WTC11 (cell line): ENCODE results near the gene FCER1G. TPM values are rescaled to one million over a fixed set of nuclear protein-coding genes. Genes with fewer than 3 reads are reported as not detected.

Source experiments
- ATAC-seq: fragments of 200-7000 bp; cut with Tn5 transposase; 2 replicates; pipeline ENCODE4 v1.10.0; 2021; ENCODE audit warnings: mild to moderate bottlenecking, moderate library complexity
- CTCF ChIA-PET: fragments of 300-600 bp; sonication (Branson Sonifier 250); formaldehyde crosslinking; loops from one replicate; lab custom pipeline; 2021; ENCODE audit warnings: antibody characterized with exemption; lab: Charles Lee
- POLR2A ChIA-PET: fragments of 350-600 bp; sonication (Branson Sonifier 250); formaldehyde crosslinking; loops from one replicate; lab custom pipeline; 2021; ENCODE audit warnings: antibody characterized with exemption; lab: Charles Lee
- DNase-seq: peaks from one replicate; pipeline ENCODE4 v3.0.0; 2021; ENCODE audit warnings: low spot score
- H3K27ac Mint-ChIP-seq: 2 replicates; pipeline ENCODE4 v1.8.0; 2021; ENCODE audit warnings: mixed read lengths
- H3K27me3 Mint-ChIP-seq: 2 replicates; pipeline ENCODE4 v1.8.0; 2021; ENCODE audit warnings: low read depth, mild to moderate bottlenecking, moderate library complexity, mixed read lengths
- H3K36me3 Mint-ChIP-seq: 2 replicates; pipeline ENCODE4 v1.8.0; 2021; ENCODE audit warnings: mixed read lengths
- H3K4me1 Mint-ChIP-seq: 2 replicates; pipeline ENCODE4 v1.8.0; 2022; ENCODE audit warnings: mixed read lengths
- H3K4me3 Mint-ChIP-seq: 2 replicates; pipeline ENCODE4 v1.8.0; 2021; ENCODE audit warnings: mild to moderate bottlenecking, moderate library complexity, mixed read lengths
- H3K9me3 Mint-ChIP-seq: 2 replicates; pipeline ENCODE4 v1.8.0; 2021; ENCODE audit warnings: mixed read lengths
- AFF4 ChIP-seq: sonication (generic); formaldehyde crosslinking; IDR thresholded peaks from 2 replicates; pipeline ENCODE4 v1.8.1; 2023; ENCODE audit warnings: mild to moderate bottlenecking, missing genetic modification reagents, borderline replicate concordance
- CBFB ChIP-seq: sonication (generic); formaldehyde crosslinking; IDR thresholded peaks from 2 replicates; pipeline ENCODE4 v1.8.1; 2022; ENCODE audit warnings: mild to moderate bottlenecking, low read depth, missing genetic modification reagents
- CTCF ChIP-seq: fragments of 200-600 bp; IDR thresholded peaks from 2 replicates; pipeline ENCODE4 v1.8.0; 2022; ENCODE audit warnings: antibody characterized with exemption
- ETV6 ChIP-seq: sonication (generic); formaldehyde crosslinking; IDR thresholded peaks from 2 replicates; pipeline ENCODE4 v1.8.1; 2022; ENCODE audit warnings: mild to moderate bottlenecking, missing genetic modification reagents
- FOXP4 ChIP-seq: sonication (generic); formaldehyde crosslinking; IDR thresholded peaks from 2 replicates; pipeline ENCODE4 v1.8.0; 2022; ENCODE audit warnings: mild to moderate bottlenecking, missing genetic modification reagents
- HMGA2 ChIP-seq: fragments of 250-450 bp; sonication (Bioruptor Pico); IDR thresholded peaks from 2 replicates; pipeline ENCODE4 v1.4.0; 2021; ENCODE audit warnings: mild to moderate bottlenecking, moderate library complexity
- MXD4 ChIP-seq: fragments of 250-450 bp; sonication (Bioruptor Pico); IDR thresholded peaks from 2 replicates; pipeline ENCODE4 v1.8.0; 2021; ENCODE audit warnings: mild to moderate bottlenecking, moderate library complexity, borderline replicate concordance
- OVOL2 ChIP-seq: fragments of 250-450 bp; sonication (Bioruptor Pico); IDR thresholded peaks from 2 replicates; pipeline ENCODE4 v1.9.0; 2021; ENCODE audit warnings: mild to moderate bottlenecking, borderline replicate concordance
- PREB ChIP-seq: sonication (generic); formaldehyde crosslinking; IDR thresholded peaks from 2 replicates; pipeline ENCODE4 v1.8.1; 2022; ENCODE audit warnings: mild to moderate bottlenecking, missing genetic modification reagents, moderate library complexity, borderline replicate concordance
- RELA ChIP-seq: sonication (generic); formaldehyde crosslinking; IDR thresholded peaks from 2 replicates; pipeline ENCODE4 v1.8.1; 2022; ENCODE audit warnings: missing genetic modification reagents, mild to moderate bottlenecking, borderline replicate concordance
- SP1 ChIP-seq: sonication (generic); formaldehyde crosslinking; conservative IDR thresholded peaks from 2 replicates; pipeline ENCODE4 v1.8.1; 2022; ENCODE audit warnings: missing genetic modification reagents
- ZBTB43 ChIP-seq: sonication (generic); formaldehyde crosslinking; IDR thresholded peaks from 2 replicates; pipeline ENCODE4 v1.8.1; 2023; ENCODE audit warnings: mild to moderate bottlenecking, missing genetic modification reagents
- total RNA-seq: library from RNA; stranded (reverse); gene quantifications from 3 replicates; pipeline ENCODE4 v1.2.3, GENCODE V29; 2021

FCER1G gene
- total RNA-seq, 1 experiment from 2014 or later: 0.85 TPM

- no peak for ATAC-seq
- H3K27ac Mint-ChIP-seq: peak overlapping the region; percentile 67
- DNase-seq: no peak
- H3K9me3 Mint-ChIP-seq: no peaks in the 10 kb centered on the region
- peaks cover 10% of the 10 kb centered on the region for H3K36me3 Mint-ChIP-seq
- TF ChIP-seq ZBTB43 (CRISPR knock-in tag) (no peak), CBFB (CRISPR knock-in tag) (no peak), FOXP4 (CRISPR knock-in tag) (no peak), SP1 (CRISPR knock-in tag) (no peak), ETV6 (CRISPR knock-in tag) (no peak), MXD4 (CRISPR knock-in tag) (no peak)
- peaks cover 28% of the 10 kb centered on the region for H3K4me1 Mint-ChIP-seq
- H3K4me3 Mint-ChIP-seq: peak overlapping the region; percentile 100
- POLR2A ChIA-PET: interaction anchor here (1.7 to 2.2 kb wide), 2 partner anchors 79 to 163 kb away, joined by 7 to 18 read pairs; no protein-coding TSS in a partner anchor
- no peaks in the 10 kb centered on the region for H3K27me3 Mint-ChIP-seq
- CTCF ChIA-PET: interaction anchor here (0.8 to 5.1 kb wide), 19 partner anchors 8 to 163 kb away, joined by 3 to 107 read pairs (median 12); partner anchors contain the start of genes ADAMTS4, NDUFS2, NR1I3 and PCP4L1
Measured at GRCh38 chr1:161226759-161227158, 11.7 kb downstream of the FCER1G start.

GRCh38 chr1:161227196-161227871, 12.2 kb downstream of the FCER1G start:
- Mint-ChIP-seq H3K36me3 (peaks cover 10% of the 10 kb centered on the region), H3K27ac (peak overlapping the region; percentile 67), H3K27me3 (no peaks in the 10 kb centered on the region), H3K4me1 (peaks cover 28% of the 10 kb centered on the region), H3K4me3 (peak overlapping the region; percentile 100), H3K9me3 (no peaks in the 10 kb centered on the region)
- ChIA-PET CTCF (interaction anchor here (0.8 to 5.1 kb wide), 16 partner anchors 9 to 162 kb away, joined by 3 to 107 read pairs (median 6); partner anchors contain the start of genes NDUFS2, PCP4L1, PPOX and SDHC), POLR2A (interaction anchor here (2.2 kb wide), 1 partner anchor 79 kb away, joined by 18 read pairs; no protein-coding TSS in a partner anchor)
- TF ChIP-seq HMGA2 (CRISPR knock-in tag): no peak
- no peak for TF ChIP-seq AFF4 (CRISPR knock-in tag)
- TF ChIP-seq RELA (CRISPR knock-in tag): no peak
- no peak for TF ChIP-seq OVOL2 (CRISPR knock-in tag)
- TF ChIP-seq SP1 (CRISPR knock-in tag): no peak
- TF ChIP-seq CTCF: peak; percentile 94
- TF ChIP-seq ETV6 (CRISPR knock-in tag): 0 out of 2 replicates have a peak, but pooled peaks have one; percentile 24
- no peak for TF ChIP-seq PREB
- ATAC-seq: peak; percentile 23
- DNase-seq: peak; percentile 87
